ENCODE measurements around the gene GPR152.

GPR152 gene

DNA sequence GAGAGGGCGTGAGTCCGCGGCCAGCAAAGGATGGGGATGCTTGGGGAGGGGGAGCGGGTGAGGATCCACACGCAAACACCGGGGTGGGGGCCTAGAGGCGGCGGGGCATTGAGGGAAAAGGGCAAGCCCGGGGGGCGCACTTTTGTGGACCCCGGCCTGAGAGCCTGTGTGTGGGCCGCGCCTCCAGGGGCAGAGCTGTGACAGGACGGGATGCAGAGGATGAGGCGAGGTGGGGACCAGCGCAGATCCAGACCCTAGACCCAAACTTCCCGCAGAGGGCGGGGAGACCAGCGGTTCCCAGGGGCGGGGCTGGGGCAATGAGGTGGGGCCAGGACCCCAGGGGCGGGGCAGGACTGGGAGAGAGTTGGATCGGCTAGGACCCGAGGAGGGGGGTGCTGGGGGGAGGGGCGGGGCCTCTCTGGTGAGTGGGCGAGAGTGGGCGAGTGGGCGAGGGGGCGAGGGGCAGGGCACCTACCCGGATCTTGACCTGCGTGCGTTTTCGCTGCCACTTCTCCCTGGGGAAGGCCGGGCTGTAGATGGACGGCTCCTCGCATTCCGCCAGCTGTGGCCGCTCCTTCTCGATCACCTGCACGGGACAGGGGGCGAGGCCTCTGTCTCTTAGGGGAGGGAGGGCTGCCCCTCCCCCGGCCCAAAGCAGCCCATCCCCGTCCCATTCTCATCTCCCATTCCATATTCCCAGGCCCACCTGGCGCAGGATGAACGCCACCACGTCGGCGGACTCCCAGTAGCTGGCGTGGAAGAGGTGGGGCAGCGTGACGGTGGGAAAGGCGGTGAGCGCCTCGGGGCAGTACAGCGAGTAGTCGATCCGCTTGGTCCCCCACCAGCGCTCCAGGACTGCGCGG lies 42.1 kb upstream of the GPR152 start:
- Histone ChIP-seq H3K4me1 (ENCODE audit: control insufficient read depth, insufficient read depth, low read length) (no peaks in the 10 kb centered on the region), H3K9me3 (ENCODE audit: control insufficient read depth, insufficient read depth, low read length) (no peaks in the 10 kb centered on the region), H3K36me3 (ENCODE audit: control insufficient read depth, insufficient read depth, low read length) (peaks cover 59% of the 10 kb centered on the region), H3K9ac (ENCODE audit: low read depth, low read length) (no peak overlapping the region), H3K27me3 (ENCODE audit: control insufficient read depth, insufficient read depth, low read length) (no peaks in the 10 kb centered on the region), H3K27ac (ENCODE audit: low read depth, low read length) (no peak overlapping the region), H3K4me3 (ENCODE audit: low read depth, low read length) (no peak overlapping the region)

DNA sequence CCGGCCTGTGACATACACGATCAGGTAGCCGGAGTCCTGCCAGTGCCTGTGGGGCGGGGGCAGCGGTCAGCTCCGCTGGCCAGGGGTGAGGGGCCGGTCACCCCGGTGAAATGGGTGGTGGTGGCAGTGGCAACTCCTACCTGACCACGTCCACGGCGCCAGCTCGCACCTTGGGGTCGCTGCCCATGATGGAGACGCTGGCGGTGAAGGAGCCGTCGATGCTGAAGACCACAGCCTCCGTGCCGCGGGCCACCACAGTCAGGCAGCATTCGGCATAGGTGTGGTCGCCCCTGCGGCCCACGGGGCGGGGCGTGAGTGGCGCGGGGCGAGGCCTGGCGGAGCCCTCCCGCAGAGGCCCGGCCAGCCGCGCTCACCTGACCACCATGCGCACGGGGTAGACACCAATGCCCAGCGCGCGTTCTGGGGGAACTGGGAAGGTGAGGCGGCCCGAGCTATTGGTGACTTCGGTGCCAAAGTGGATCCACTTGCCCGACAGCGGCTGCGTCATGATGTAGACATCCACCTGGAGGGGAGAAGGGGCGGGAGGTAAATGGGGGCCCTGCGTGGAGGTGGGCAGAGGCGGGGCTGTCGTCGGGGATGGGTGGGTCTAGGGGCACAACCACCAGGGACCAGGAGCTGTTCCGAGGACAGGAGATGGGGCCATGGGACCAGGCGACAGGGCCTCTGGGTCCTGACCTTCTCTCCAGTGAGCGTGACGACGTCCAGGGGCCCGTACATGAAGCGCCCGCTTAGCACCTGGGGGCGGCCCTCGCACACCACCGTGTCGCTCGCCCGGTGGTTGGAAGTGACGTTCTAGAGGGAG lies 41.2 kb upstream of the GPR152 start:
- Histone ChIP-seq H3K4me3 (ENCODE audit: low read depth, low read length) (no peak overlapping the region), H3K4me1 (ENCODE audit: control insufficient read depth, insufficient read depth, low read length) (no peaks in the 10 kb centered on the region), H3K27me3 (ENCODE audit: control insufficient read depth, insufficient read depth, low read length) (no peaks in the 10 kb centered on the region), H3K9me3 (ENCODE audit: control insufficient read depth, insufficient read depth, low read length) (no peaks in the 10 kb centered on the region), H3K27ac (ENCODE audit: low read depth, low read length) (no peak overlapping the region), H3K36me3 (ENCODE audit: control insufficient read depth, insufficient read depth, low read length) (peaks cover 60% of the 10 kb centered on the region), H3K9ac (ENCODE audit: low read depth, low read length) (no peak overlapping the region)

DNA sequence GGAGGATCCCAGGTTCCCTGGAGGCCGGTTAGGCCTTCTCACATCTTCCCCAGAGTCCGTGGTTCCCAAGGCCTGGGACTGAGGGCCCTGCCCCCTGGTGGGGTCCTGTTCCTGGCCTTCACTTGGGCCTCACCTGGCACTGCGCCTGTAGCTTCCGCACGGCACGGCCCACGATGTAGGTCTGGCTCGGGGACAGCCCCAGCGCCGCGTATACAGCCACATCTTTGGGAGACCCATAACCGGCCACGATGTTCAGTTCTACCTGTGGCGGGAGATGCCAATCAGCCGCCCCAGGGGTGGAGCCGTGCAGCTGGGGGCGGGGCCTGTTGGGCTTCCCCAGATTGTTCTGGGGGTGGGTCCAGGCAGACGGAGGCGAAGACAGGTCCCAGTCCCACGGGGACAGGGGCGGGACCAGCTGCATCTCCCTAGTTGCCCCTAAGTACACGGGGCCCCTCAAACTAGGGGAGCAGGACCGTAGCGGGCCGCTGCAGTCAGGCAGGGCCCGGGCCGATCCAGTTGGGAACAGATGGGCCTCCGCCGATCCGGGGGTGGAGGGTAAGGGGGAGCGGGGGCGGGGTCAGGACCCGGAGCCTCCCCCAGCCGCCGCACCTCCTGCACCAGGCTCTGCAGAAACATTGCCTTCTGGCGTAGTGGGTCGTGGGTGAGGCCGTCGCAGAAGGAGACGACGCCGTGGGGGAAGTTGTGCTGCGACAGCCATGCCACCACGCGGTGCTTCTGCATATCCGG lies 40.4 kb upstream of the GPR152 start:
- Histone ChIP-seq H3K27me3 (ENCODE audit: control insufficient read depth, insufficient read depth, low read length) (no peaks in the 10 kb centered on the region), H3K4me1 (ENCODE audit: control insufficient read depth, insufficient read depth, low read length) (no peaks in the 10 kb centered on the region), H3K36me3 (ENCODE audit: control insufficient read depth, insufficient read depth, low read length) (peaks cover 58% of the 10 kb centered on the region), H3K4me3 (ENCODE audit: low read depth, low read length) (no peak overlapping the region), H3K27ac (ENCODE audit: low read depth, low read length) (no peak overlapping the region), H3K9me3 (ENCODE audit: control insufficient read depth, insufficient read depth, low read length) (no peaks in the 10 kb centered on the region), H3K9ac (ENCODE audit: low read depth, low read length) (no peak overlapping the region)

- Histone ChIP-seq H3K27ac (ENCODE audit: low read depth, low read length) (no peak overlapping the region), H3K9ac (ENCODE audit: low read depth, low read length) (no peak overlapping the region), H3K9me3 (ENCODE audit: control insufficient read depth, insufficient read depth, low read length) (no peaks in the 10 kb centered on the region), H3K4me3 (ENCODE audit: low read depth, low read length) (no peak overlapping the region), H3K27me3 (ENCODE audit: control insufficient read depth, insufficient read depth, low read length) (no peaks in the 10 kb centered on the region), H3K36me3 (ENCODE audit: control insufficient read depth, insufficient read depth, low read length) (peaks cover 54% of the 10 kb centered on the region), H3K4me1 (ENCODE audit: control insufficient read depth, insufficient read depth, low read length) (no peaks in the 10 kb centered on the region)
These were observed 39.7 kb upstream of the GPR152 start for GRCh38 chr11:67492069-67492727.

DNA sequence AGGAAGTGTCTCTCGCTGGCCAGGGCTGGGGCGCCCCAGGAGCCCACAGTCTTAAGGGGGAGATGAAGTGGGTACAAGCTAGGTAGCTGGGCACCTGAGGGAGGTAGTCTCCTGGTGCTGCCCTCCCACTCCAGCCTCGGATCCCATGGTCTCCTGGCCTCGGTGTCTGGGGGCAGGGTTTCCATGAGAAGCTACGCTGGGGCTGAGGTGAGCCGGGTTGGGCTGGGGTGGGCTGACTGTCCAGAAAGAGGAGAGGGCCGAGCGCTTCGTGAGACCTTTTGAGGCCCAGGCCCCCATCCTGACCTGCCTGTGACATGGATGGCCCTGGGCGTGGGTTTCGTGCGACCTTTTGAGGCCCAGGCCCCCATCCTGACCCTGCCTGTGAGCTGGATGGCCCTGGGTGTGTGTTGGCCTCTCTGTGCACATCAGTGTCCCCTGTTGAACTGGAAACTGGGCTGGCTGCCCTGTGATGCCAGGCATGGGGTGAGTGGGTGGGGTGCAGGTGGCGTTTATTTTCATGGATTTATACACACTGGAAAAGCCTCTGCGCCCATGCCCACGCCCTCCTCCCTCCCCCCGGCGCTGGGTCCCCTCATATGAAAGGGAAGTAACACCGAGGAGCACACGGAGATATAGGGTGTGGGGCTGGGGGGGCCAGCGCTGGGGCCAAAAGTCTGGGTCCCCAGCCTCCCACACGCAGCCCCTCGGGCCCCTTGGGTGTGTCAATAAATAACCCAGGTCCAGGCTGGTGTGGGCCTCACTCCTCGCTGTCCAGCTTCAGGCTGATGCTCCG lies 38.9 kb upstream of the GPR152 start:
- no peak overlapping the region for H3K9ac ChIP-seq (ENCODE audit: low read depth, low read length)

DNA sequence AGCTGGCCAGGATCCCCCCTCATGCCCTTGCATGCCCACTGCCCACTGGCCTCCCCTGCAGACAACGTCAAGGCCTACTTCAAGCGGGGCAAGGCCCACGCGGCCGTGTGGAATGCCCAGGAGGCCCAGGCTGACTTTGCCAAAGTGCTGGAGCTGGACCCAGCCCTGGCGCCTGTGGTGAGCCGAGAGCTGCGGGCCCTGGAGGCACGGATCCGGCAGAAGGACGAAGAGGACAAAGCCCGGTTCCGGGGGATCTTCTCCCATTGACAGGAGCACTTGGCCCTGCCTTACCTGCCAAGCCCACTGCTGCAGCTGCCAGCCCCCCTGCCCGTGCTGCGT lies 38.2 kb upstream of the GPR152 start:
- Histone ChIP-seq H3K36me3 (ENCODE audit: control insufficient read depth, insufficient read depth, low read length) (peaks cover 47% of the 10 kb centered on the region), H3K4me1 (ENCODE audit: control insufficient read depth, insufficient read depth, low read length) (no peaks in the 10 kb centered on the region; the same call in 1 of the 2 replicates), H3K9me3 (ENCODE audit: control insufficient read depth, insufficient read depth, low read length) (no peaks in the 10 kb centered on the region), H3K4me3 (ENCODE audit: low read depth, low read length) (no peak overlapping the region), H3K27me3 (ENCODE audit: control insufficient read depth, insufficient read depth, low read length) (no peaks in the 10 kb centered on the region), H3K9ac (ENCODE audit: low read depth, low read length) (no peak overlapping the region), H3K27ac (ENCODE audit: low read depth, low read length) (no peak overlapping the region)

More for the DNA sequence above, 38.9 kb upstream of the GPR152 start:
- Histone ChIP-seq H3K4me1 (ENCODE audit: control insufficient read depth, insufficient read depth, low read length) (no peaks in the 10 kb centered on the region), H3K27ac (ENCODE audit: low read depth, low read length) (no peak overlapping the region), H3K9me3 (ENCODE audit: control insufficient read depth, insufficient read depth, low read length) (no peaks in the 10 kb centered on the region), H3K36me3 (ENCODE audit: control insufficient read depth, insufficient read depth, low read length) (peaks cover 52% of the 10 kb centered on the region), H3K27me3 (ENCODE audit: control insufficient read depth, insufficient read depth, low read length) (no peaks in the 10 kb centered on the region), H3K4me3 (ENCODE audit: low read depth, low read length) (no peak overlapping the region)

GRCh38 chr11:67489885-67490726 lies 37.6 kb upstream of the GPR152 start:
- peaks cover 44% of the 10 kb centered on the region for H3K36me3 ChIP-seq (ENCODE audit: control insufficient read depth, insufficient read depth, low read length)
- H3K9ac ChIP-seq (ENCODE audit: low read depth, low read length): no peak overlapping the region
- no peaks in the 10 kb centered on the region for H3K27me3 ChIP-seq (ENCODE audit: control insufficient read depth, insufficient read depth, low read length)
- H3K4me1 ChIP-seq (ENCODE audit: control insufficient read depth, insufficient read depth, low read length): no peaks in the 10 kb centered on the region; the same call in 1 of the 2 replicates
- no peaks in the 10 kb centered on the region for H3K9me3 ChIP-seq (ENCODE audit: control insufficient read depth, insufficient read depth, low read length)
- H3K4me3 ChIP-seq (ENCODE audit: low read depth, low read length): no peak overlapping the region
- no peak overlapping the region for H3K27ac ChIP-seq (ENCODE audit: low read depth, low read length)

DNA sequence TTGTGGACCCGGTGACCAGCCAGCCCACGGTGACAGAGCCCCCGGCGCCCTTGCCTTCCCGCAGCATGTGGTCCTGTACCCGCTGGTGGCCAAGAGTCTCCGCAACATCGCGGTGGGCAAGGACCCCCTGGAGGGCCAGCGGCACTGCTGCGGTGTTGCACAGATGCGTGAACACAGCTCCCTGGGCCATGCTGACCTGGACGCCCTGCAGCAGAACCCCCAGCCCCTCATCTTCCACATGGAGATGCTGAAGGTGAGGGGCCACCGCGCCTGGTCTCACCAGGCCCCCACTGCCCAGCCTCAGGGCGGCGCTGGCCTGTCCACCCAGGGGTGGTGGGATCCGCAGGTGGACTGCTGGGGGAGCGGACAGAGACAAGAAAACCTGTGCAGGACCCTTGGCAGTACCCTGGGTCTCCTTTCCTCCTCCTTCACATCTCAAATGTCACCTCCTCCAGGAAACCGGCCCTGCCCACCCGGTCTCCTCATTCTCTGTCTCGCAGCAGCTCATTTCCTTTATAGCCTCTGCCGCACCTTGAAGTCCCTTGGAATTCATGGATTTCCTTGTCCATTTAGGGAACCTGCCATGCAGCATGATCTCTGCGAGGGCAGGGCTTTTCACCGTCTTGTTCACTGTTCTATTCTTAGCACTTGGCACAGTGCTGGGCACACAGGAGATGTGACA lies 36.8 kb upstream of the GPR152 start:
- H3K27ac ChIP-seq (ENCODE audit: low read depth, low read length): no peak overlapping the region
- no peaks in the 10 kb centered on the region for H3K9me3 ChIP-seq (ENCODE audit: control insufficient read depth, insufficient read depth, low read length)
- H3K36me3 ChIP-seq (ENCODE audit: control insufficient read depth, insufficient read depth, low read length): peaks cover 43% of the 10 kb centered on the region
- no peaks in the 10 kb centered on the region for H3K27me3 ChIP-seq (ENCODE audit: control insufficient read depth, insufficient read depth, low read length)
- H3K4me3 ChIP-seq (ENCODE audit: low read depth, low read length): no peak overlapping the region
- H3K4me1 ChIP-seq (ENCODE audit: control insufficient read depth, insufficient read depth, low read length): no peaks in the 10 kb centered on the region; the same call in 1 of the 2 replicates
- H3K9ac ChIP-seq (ENCODE audit: low read depth, low read length): no peak overlapping the region

GRCh38 chr11:67486481-67487195 lies 34.1 kb upstream of the GPR152 start:
- no peaks in the 10 kb centered on the region for H3K9me3 ChIP-seq (ENCODE audit: control insufficient read depth, insufficient read depth, low read length)
- no peaks in the 10 kb centered on the region; the same call in 1 of the 2 replicates for H3K4me1 ChIP-seq (ENCODE audit: control insufficient read depth, insufficient read depth, low read length)
- peaks cover 8% of the 10 kb centered on the region for H3K27me3 ChIP-seq (ENCODE audit: control insufficient read depth, insufficient read depth, low read length)
- no peak overlapping the region for H3K4me3 ChIP-seq (ENCODE audit: low read depth, low read length)
- H3K27ac ChIP-seq (ENCODE audit: low read depth, low read length): no peak overlapping the region
- H3K9ac ChIP-seq (ENCODE audit: low read depth, low read length): no peak overlapping the region
- H3K36me3 ChIP-seq (ENCODE audit: control insufficient read depth, insufficient read depth, low read length): peaks cover 26% of the 10 kb centered on the region
